Stimulated activated CD4-positive, alpha-beta T cell treated with anti-CD3 and anti-CD28 coated beads, Interleukin-1b, Interleukin-23, amount 100 ng/mL, for 24 hours (primary cell): Measurements from ENCODE around the gene DUOX2.

Experiments used
- DNase-seq, 4 experiments: peaks; one replicate each; pipeline ENCODE4 v3.0.0-alpha.2; 2020; ENCODE audit warnings: low read depth in 4 of 4, low spot score in 1 of 4

The DUOX2 gene

GRCh38 chr15:45114076-45114750 is at the start of gene DUOX2, which contains the start of gene DUOXA2:
TSS of gene DUOX2 (minus strand) at chr15:45114172. CDS start at chr15:45113411, 761 bp downstream.
TSS of gene DUOXA2 (plus strand) at chr15:45114326. CDS start at chr15:45114606, 280 bp downstream.
- DNase-seq, result no peak

- DNase-seq, result no peak
Observed at GRCh38 chr15:45163508-45163856, 49.5 kb upstream of the DUOX2 start.

GRCh38 chr15:45162771-45163507 is 49.0 kb upstream of the DUOX2 start:
- DNase-seq, result peak in 2 of 4 experiments; percentile 36 to 44

DNA sequence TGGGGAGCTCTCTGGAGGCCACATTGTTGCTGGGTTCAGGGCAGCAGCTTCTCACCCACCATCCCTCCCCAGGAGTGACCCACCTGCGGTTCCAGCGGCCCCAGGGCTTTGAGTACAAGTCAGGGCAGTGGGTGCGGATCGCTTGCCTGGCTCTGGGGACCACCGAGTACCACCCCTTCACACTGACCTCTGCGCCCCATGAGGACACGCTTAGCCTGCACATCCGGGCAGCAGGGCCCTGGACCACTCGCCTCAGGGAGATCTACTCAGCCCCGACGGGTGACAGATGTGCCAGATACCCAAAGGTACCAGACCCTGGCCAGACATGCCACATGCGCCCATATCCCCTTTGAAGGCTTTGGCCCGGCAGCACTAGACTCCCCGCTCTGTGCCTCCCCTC is 47.7 kb upstream of the DUOX2 start:
- no peak for DNase-seq

- no peak for DNase-seq
Observed at GRCh38 chr15:45157974-45158373, 44.0 kb upstream of the DUOX2 start.

GRCh38 chr15:45156744-45157455 is 42.9 kb upstream of the DUOX2 start:
- DNase-seq, result no peak

DNA sequence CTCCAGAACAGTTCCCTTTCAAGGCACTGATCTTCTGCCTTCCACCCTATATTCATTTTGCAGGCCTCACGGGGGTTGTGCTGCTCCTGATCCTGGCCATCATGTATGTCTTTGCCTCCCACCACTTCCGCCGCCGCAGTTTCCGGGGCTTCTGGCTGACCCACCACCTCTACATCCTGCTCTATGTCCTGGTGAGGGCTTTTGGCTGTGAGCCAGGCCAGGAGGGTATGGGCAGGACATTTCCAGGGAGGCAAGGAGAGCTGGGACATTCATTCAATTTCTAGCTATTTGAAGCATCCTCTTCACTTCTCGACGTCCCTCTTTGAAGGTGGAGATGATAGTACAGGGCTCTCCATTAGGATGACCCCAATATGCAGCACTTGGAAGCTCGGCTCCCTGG is 41.8 kb upstream of the DUOX2 start:
- no peak for DNase-seq

- no peak for DNase-seq
Observed at GRCh38 chr15:45151998-45152828, 38.2 kb upstream of the DUOX2 start.

- DNase-seq, result no peak
Observed at GRCh38 chr15:45150997-45151396, 37.0 kb upstream of the DUOX2 start.

GRCh38 chr15:45150481-45150880 is 36.5 kb upstream of the DUOX2 start:
- no peak for DNase-seq

DNA sequence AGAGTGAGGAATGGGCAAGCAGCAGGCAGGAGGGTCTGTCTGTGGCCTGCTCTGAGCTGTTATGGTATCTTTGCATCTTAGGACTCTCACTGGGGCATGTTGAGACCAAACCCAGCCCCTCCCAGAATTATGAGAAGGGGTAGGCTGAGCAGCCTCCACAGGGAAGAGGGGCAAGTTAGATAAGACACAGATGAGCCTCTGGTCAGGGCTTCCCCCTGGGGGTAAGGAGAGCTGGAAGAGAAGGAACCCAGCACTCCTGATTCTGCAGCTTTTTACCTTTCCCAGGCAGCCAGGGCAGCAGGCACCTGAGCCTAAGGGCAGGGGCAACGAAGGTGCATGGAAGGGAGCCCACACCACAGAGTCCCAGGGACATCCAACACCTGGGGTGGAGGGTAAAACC is 35.1 kb upstream of the DUOX2 start:
- no peak for DNase-seq

DNA sequence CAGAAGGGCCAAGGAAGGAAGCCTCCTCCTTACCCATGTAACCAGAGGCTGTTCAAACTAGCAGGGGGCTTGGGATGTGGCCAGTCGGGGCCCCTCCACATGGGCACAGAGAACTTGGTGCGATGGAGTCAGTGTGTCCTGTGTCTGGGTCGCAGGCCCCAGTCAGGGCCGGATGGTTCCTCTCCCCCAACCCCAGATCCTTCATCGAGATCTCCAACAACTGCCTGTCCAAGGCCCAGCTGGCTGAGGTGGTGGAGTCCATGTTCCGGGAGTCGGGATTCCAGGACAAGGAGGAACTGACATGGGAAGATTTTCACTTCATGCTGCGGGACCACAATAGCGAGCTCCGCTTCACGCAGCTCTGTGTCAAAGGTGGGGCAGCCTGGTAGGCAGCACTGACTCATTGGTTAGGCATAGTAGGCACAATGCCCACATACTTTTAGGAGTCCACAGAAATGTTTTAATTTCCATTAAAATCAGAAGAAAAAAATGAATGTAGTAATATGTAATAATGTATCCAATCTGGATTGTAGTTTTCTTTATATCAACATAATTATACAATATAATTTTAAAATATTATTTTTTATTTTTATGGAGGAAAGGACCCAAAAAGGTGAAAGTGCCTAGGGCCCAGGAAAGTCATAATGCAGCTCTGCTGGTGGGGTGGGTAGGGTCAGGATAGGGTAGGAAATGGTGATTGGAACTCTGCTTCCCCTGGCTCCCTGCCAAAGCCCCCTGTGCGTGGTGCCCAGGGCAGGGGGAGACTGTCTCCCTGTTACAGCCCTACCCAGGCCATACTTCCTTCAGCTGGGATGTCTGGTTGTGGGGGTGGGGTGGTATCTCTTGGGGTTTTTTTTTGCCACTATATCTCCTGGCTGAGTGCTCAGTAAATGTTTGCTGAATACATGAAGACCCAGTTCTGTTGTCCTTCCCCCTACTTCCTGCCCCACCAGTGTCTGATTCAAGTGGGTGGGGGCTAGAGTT is 34.4 kb upstream of the DUOX2 start:
- DNase-seq, result no peak

DNA sequence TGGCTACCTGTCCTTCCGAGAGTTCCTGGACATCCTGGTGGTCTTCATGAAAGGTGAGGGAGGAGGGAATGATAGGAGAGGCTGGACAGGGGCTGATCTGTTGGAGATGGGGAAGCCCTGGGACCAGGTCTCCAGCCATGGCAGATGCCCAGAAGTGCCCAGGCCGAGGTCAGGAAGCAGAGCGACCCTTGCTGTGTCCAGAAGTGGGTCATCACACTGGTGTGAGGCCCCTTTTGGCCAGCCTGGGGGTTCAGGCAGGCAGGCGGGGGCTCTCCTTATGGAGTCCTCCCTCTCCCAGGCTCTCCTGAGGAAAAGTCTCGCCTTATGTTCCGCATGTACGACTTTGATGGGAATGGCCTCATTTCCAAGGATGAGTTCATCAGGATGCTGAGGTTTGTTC is 33.6 kb upstream of the DUOX2 start:
- DNase-seq, result no peak

DNA sequence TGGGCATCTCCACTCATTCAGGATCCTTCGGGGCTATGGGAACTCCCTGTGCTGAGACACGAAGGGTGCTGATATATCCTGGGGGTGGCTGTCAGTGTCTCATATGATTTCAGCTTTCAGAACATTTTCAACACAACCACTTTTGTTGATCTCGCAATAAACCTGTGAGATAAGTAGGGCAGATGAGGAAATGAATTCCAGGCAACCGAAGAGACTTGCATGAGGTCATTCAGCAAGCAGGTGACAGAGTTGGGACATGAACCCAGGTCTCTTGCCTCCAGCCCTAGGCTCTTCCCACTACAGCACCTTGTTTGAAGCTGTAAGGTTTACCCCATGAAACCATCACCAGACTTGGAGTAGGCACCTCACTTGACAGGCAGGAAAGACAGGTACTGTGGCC is 32.4 kb upstream of the DUOX2 start:
- no peak for DNase-seq

DNA sequence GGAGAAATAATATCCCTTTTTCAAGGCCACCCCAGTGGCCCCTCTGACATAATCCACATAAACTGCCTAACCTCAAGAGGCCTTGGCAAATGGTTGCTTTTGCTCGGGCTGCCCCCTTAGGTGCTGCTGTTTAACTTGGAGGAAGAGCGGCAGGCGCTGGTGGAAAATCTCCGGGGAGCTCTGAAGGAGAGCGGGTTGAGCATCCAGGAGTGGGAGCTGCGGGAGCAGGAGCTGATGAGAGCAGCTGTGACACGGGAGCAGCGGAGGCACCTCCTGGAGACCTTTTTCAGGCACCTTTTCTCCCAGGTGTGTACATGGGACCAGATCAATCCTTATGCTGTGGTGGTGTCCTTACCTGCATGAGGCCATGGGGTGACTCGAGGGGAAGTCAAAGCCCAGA is 30.8 kb upstream of the DUOX2 start:
- no peak for DNase-seq

DNA sequence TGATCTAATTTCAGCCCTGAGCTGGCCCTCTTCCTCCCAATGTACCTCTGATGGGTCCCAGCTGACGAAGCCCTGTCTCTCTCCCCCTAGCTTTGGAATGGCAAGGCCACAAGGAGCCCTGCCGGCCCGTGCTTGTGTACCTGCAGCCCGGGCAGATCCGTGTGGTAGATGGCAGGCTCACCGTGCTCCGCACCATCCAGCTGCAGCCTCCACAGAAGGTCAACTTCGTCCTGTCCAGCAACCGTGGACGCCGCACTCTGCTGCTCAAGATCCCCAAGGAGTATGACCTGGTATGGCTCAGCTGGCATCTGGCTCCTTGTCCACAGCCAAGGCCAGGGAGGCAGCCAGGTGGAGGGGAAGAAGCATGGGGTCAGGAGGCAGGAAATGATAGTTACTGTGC is 30.0 kb upstream of the DUOX2 start:
- DNase-seq, result no peak

DNA sequence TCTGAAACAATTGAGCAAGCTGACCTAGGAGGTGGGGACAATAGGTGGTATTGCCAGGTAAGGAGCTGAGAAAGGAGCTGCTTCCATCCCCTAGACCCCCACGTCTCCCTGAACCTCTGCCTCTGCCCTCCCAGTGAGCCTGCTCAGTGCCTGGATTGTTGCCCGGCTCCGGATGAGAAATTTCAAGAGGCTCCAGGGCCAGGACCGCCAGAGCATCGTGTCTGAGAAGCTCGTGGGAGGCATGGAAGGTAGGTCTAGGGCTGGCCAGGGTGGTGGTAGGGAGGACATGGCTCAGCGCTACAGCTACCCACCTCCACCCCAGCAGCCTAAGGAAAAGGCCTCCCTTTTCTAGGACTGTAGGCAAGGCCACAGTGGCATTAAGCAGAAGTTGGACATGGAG is 29.1 kb upstream of the DUOX2 start:
- no peak for DNase-seq

DNA sequence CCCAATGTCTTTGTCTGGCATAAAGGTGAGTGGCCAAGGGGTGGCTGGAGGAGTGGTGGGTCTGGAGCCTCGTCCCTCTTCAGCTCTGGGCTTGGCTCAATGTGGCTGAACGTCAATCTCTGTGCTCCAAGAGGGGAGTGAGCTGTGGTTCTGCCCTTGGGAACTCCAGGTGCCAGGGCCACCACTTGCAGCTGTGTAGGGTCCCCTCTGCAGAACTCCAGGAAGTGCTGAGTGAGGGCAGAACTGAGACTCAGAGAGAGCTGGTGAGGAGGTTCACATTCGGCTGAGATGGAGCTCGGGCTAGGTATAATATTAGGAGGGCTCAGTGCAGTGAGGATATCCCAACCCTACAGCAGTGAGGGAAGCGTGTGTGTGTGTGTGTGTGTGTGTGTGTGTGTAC is 27.4 kb upstream of the DUOX2 start:
- DNase-seq, result no peak

- no peak for DNase-seq
Observed at GRCh38 chr15:45140557-45141250, 26.7 kb upstream of the DUOX2 start.

GRCh38 chr15:45139770-45140169 is 25.8 kb upstream of the DUOX2 start:
- DNase-seq, result no peak
